Pancreas (tissue), 10 donors: ENCODE results near the gene FXYD2. TPM values are rescaled to one million over a fixed set of nuclear protein-coding genes. Genes with fewer than 3 reads are reported as not detected.
"Not testable (repeated sequence)": the region's sequence is repeated elsewhere in the genome, so short reads cannot be mapped to it uniquely, and the experiment has no call there.

Source experiments
- ATAC-seq, 4 donors: fragments of 200-7000 bp; cut with Tn5 transposase; one replicate each; pipeline versions ENCODE4 v1.8.0 to v1.9.1; 2020; ENCODE audit warnings: mild to moderate bottlenecking in 4 of 4, moderate library complexity in 4 of 4
- DNase-seq, 6 donors: peaks; one replicate each; pipeline ENCODE4 v3.0.0-alpha.2; 2020
- FAIRE-seq: peaks from 2 replicates; lab custom pipeline; 2012; peaks lifted over from hg19 to GRCh38; lab: Jason Lieb, UNC
- H3K27ac ChIP-seq, 4 donors: fragments of 200-600 bp; sonication (generic); 1 replicate in 3 of 4; 2 replicates in 1 of 4; pipeline versions ENCODE4 v1.5.0 to v1.8.0; 2020
- H3K27me3 ChIP-seq, 4 donors: fragments of 200-600 bp; one replicate each; pipeline ENCODE4 v1.8.0; 2021
- H3K36me3 ChIP-seq, 3 donors: fragments of 200-600 bp; sonication (generic) in 1 of 3; one replicate each; pipeline versions ENCODE4 v1.5.0 to v1.8.0; 2020 to 2021
- H3K4me1 ChIP-seq, 3 donors: fragments of 200-600 bp; one replicate each; pipeline ENCODE4 v1.8.0; 2021
- H3K4me3 ChIP-seq, 4 donors: fragments of 200-600 bp; sonication (generic) in 2 of 4; one replicate each; pipeline versions ENCODE4 v1.5.0 to v1.8.0; 2020 to 2021
- H3K9me3 ChIP-seq, 4 donors: fragments of 200-600 bp; one replicate each; pipeline ENCODE4 v1.8.0; 2021
- CTCF ChIP-seq, 4 donors: fragments of 200-600 bp; sonication (generic) in 3 of 4; IDR thresholded peaks; one replicate each; pipeline versions ENCODE4 v1.5.0 to v1.8.0; 2021; ENCODE audit warnings: antibody characterized with exemption in 4 of 4
- WGBS, 2 donors: extraction: QIAGEN DNeasy Blood & Tissue Kit; methylation state at CpG; one replicate each; pipeline ENCODE4 v1.1.7; 2013; 5-methylcytosine and 5-hydroxymethylcytosine counted together
- intact Hi-C, 3 donors: fragments of 100-400 bp; cut with DNase I; formaldehyde crosslinking; loops; one replicate each; pipeline versions ENCODE4 v1.11.1 to v1.14.2; 2022
- polyA plus RNA-seq, 2 donors: library from polyadenylated mRNA; stranded (reverse); fragments of 200-250 nt; gene quantifications; one replicate each; pipeline ENCODE4 v1.2.3, GENCODE V29; 2013
- total RNA-seq, 6 donors: library from RNA; stranded (reverse); fragmentation: NEBNext Ultra II Directional in 4 of 6; extraction: Animal tissue kit (Norgen Biotek cat#: 25700) in 4 of 6; gene quantifications; one replicate each; pipeline versions ENCODE4 v1.2.1 to v1.2.4, GENCODE V29; 2021 to 2023
- donor health status: healthy with polysubstance abuse.
- donor health status: DM: no; HTN: no; CAD: no; lungs with moderate emphysema.
- donor health status: DM: no; HTN: no; CAD: no.
- donor health status: control.
- donor health status: control.
- donor health status: Bipolar disorder and iron deficiency.
- donor health status: DM: yes; HTN: yes; CAD: no.
- donor health status: DM: no; HTN: no; CAD: no.
- donor health status: DM: no; HTN: no; CAD: no.
- donor health status: DM: yes; HTN: yes; CAD: no.

Gene FXYD2
- total and polyA plus RNA-seq, 8 donors = 220 to 2,509 (median 342) TPM

GRCh38 chr11:117814766-117815261 is 9.7 kb downstream of the FXYD2 start:
- Histone ChIP-seq H3K27me3 (no peaks in the 10 kb centered on the region), H3K27ac (peak overlapping the region; percentile 64 to 91 (median 82)), H3K9me3 (no peaks in the 10 kb centered on the region), H3K4me3 (no peak overlapping the region), H3K36me3 (no peaks in the 10 kb centered on the region), H3K4me1 (peaks cover 14 to 35% (median 29%) of the 10 kb centered on the region in 3 donors)
- ATAC-seq = peak; percentile 15 to 30 (median 21)
- WGBS, 2 donors = 30 to 36% methylated on average over 14 of the region's 14 CpGs
- peak; percentile 55 to 87 (median 72) for DNase-seq
- no peak for TF ChIP-seq CTCF (IDR thresholded peaks at IDR 0.05)
- FAIRE-seq = no peak
- intact Hi-C loops = no loop called here

DNA sequence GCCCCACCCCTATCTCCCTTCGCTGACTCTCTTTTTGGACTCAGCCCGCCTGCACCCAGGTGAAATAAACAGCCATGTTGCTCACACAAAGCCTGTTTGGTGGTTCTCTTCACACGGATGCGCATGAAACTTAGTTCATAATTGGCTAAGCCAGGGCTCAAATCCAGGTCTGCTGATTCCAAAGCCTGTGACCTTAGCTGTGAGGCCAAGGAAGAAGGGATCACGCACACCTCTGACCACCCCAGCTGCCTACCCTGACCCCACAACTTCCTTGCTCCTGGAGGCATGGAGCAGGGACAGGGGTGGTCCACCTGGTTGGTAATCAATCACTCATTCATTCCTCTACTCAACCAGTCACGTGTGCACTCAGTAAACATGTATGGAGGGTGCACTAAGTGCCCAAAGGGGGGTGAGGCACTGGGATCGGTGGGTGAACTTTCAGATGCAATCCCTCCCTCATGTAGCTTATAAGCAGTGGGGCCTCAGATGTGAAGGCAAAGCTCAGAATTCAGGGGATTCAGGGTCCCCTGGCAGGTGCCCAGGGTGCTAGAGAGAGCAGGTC is 10.3 kb downstream of the FXYD2 start:
- H3K9me3 ChIP-seq = no peaks in the 10 kb centered on the region
- DNase-seq (peak in 1 of 6 donors; percentile 34), FAIRE-seq (no peak), ATAC-seq (peak in 3 of 4 donors; percentile 1 to 30 (median 9))
- 58 to 69% methylated on average over 7 of the region's 7 CpGs for WGBS, 2 donors
- H3K27ac ChIP-seq = peak overlapping the region; percentile 64 to 91 (median 82)
- no peak for TF ChIP-seq CTCF (IDR thresholded peaks at IDR 0.05)
- no peaks in the 10 kb centered on the region for H3K27me3 ChIP-seq
- no peak overlapping the region for H3K4me3 ChIP-seq
- H3K4me1 ChIP-seq = peaks cover 14 to 35% (median 29%) of the 10 kb centered on the region in 3 donors
- intact Hi-C loops = no loop called here
- no peaks in the 10 kb centered on the region for H3K36me3 ChIP-seq

GRCh38 chr11:117810056-117810451 is 14.5 kb downstream of the FXYD2 start:
- H3K4me1 ChIP-seq, H3K27me3 ChIP-seq, intact Hi-C loops, FAIRE-seq, H3K4me3 ChIP-seq, ATAC-seq, DNase-seq, H3K27ac ChIP-seq, H3K36me3 ChIP-seq, H3K9me3 ChIP-seq: not testable (repeated sequence)
- WGBS, 2 donors = 72 to 82% methylated on average over 12 of the region's 12 CpGs

DNA sequence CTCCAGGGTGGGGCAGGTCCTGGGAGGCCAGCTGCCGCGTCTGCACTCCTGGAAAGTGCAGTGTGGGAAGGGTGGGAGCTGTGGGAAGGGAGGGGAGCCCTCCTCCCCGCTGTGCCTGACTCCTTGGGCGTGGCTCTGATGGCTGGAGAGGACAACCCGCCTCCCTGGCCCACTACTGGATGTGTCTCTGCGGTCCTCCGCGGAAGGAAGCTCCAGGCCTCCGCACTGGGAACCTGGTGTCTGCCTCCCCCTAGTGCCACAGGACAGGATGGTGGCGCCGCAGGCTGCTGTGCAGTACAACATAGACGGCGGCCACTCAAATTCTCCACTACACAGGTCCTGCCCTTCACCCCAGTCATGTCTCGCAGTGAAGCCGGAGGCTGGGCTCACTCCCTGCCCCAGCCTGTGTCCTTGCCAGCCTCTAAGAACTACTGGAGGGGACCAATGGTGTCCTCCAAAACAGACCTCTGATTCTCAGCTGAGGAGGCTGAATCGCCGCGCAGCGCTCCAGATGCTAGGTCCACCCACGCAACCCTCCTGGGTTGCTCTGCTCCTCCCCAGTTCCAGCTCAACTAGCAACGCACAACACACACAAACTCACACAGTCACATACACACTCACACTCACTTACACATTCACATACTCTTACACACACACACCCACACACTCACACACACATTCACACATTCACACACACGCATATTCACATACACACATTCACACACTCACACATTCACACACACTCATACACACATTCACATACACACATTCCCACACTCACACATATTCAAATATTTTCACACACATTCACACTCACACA is 15.1 kb downstream of the FXYD2 start:
- no peaks in the 10 kb centered on the region for H3K9me3 ChIP-seq
- H3K27me3 ChIP-seq = no peaks in the 10 kb centered on the region
- intact Hi-C loops = loop anchor here in 2 of 3 donors (5.0 to 10.0 kb wide), 3 partner anchors 243 to 385 kb away; no protein-coding TSS in a partner anchor
- 52 to 54% methylated on average over 22 of the region's 22 CpGs for WGBS, 2 donors
- no peak overlapping the region for H3K4me3 ChIP-seq
- DNase-seq (no peak), FAIRE-seq (no peak), ATAC-seq (peak; percentile 35 to 90 (median 80))
- TF ChIP-seq CTCF (IDR thresholded peaks at IDR 0.05) = peak in 1 of 4 donors; percentile 18
- H3K27ac ChIP-seq = no peak overlapping the region
- H3K4me1 ChIP-seq = peaks cover under 1 to 3% (median 3%) of the 10 kb centered on the region in 3 donors
- H3K36me3 ChIP-seq = no peaks in the 10 kb centered on the region

DNA sequence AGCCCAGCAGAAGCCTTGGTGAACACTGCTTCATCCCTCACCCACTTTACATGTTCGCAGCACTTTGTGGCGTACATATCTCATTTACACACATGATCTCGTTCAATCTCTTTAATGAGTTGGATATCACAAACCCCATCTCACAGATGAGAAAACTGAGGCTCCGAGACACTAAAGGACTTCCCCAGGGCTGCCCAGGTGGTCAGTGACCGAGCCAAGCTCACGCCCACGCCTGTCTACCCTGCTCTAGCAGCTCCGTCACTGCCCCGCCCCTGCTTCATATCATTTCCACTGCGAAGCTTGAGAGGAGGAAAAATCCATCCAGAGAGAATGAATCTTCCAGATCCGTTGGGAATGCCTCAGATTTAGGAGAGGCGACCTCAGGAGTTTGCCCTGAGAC is 15.8 kb downstream of the FXYD2 start:
- TF ChIP-seq CTCF (IDR thresholded peaks at IDR 0.05) = no peak
- peak in 2 of 4 donors; percentile 9 to 26 for ATAC-seq
- Histone ChIP-seq H3K27ac (no peak overlapping the region), H3K9me3 (no peaks in the 10 kb centered on the region), H3K27me3 (no peaks in the 10 kb centered on the region), H3K36me3 (no peaks in the 10 kb centered on the region), H3K4me3 (no peak overlapping the region), H3K4me1 (no peaks in the 10 kb centered on the region)
- intact Hi-C loops = loop anchor here in 2 of 3 donors (5.0 to 10.0 kb wide), 3 partner anchors 244 to 384 kb away; no protein-coding TSS in a partner anchor
- 53 to 65% methylated on average over 12 of the region's 12 CpGs for WGBS, 2 donors
- no peak for FAIRE-seq
- no peak for DNase-seq
